Coronary artery (tissue), 2 donors: Measurements from ENCODE around the gene G2E3.
"Not testable (repeated sequence)": the region's sequence is repeated elsewhere in the genome, so short reads cannot be mapped to it uniquely, and the experiment has no call there.

Source experiments
- DNase-seq: peaks from one replicate; pipeline ENCODE4 v3.0.0-alpha.2; 2017; ENCODE audit warnings: low spot score
- H3K27ac ChIP-seq, 2 donors: fragments of 200-600 bp; sonication (generic); one replicate each; pipeline ENCODE4 v1.5.1; 2016 to 2019
- H3K4me3 ChIP-seq: fragments of 200-600 bp; sonication (generic); 2 replicates; pipeline ENCODE4 v1.5.1; 2016; ENCODE audit warnings: mild to moderate bottlenecking, moderate library complexity
- CTCF ChIP-seq: fragments of 200-600 bp; sonication (generic); IDR thresholded peaks from one replicate; pipeline ENCODE4 v1.5.1; 2019; ENCODE audit warnings: antibody characterized with exemption

G2E3 gene

DNA sequence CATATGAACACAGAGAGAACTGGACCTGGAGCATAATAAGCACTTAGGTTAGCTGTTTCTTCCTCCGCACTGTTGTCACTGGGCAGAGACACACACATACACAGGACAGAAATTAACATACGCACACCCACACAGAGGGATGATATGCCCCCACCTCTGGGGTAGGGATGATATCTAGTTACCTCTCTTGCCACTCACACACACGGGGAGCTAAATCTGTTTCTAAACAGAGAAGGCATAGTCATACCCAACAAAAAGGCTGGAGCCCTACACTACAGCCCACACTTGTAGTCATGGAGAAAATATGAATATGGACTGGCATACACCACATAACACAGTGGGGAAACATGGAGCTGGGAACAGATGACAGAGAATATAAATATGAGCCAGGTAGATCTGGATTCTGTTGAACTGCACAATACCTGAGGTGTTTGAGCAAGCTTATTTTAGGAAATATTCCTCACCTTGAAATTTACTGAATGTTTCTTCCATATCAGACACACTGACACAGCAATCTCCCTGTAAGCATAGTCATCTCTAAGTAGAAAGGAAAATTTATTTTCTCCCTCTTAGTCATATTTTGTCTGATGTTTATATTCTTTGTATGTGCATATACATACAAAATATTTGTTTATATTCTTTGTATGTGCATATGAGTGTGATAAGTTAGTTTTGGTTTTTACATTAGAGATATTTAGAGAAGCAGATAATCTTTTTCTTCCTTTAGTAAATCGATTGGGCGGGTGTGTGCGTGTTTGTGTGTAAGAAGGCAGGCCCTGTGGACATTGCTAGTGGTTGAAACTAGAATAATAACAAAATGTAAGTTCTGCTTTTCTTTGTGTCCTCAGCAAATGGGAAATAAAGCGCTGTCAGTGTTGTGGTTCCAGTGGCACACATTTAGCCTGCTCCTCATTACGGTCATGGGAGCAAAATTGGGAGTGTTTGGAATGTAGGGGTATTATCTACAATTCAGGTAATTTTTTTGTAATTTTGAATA is 42.3 kb downstream of the G2E3 start:
- TF ChIP-seq CTCF: no peak
- no peak for DNase-seq
- H3K4me3 ChIP-seq: no peak overlapping the region
- H3K27ac ChIP-seq: no peak overlapping the region

- TF ChIP-seq CTCF: no peak
- Histone ChIP-seq H3K27ac (no peak overlapping the region), H3K4me3 (no peak overlapping the region)
- no peak for DNase-seq
These were observed 44.4 kb downstream of the G2E3 start for GRCh38 chr14:30603402-30603801.

GRCh38 chr14:30604696-30605095 is 45.7 kb downstream of the G2E3 start:
- H3K4me3 ChIP-seq, H3K27ac ChIP-seq, DNase-seq: not testable (repeated sequence)

DNA sequence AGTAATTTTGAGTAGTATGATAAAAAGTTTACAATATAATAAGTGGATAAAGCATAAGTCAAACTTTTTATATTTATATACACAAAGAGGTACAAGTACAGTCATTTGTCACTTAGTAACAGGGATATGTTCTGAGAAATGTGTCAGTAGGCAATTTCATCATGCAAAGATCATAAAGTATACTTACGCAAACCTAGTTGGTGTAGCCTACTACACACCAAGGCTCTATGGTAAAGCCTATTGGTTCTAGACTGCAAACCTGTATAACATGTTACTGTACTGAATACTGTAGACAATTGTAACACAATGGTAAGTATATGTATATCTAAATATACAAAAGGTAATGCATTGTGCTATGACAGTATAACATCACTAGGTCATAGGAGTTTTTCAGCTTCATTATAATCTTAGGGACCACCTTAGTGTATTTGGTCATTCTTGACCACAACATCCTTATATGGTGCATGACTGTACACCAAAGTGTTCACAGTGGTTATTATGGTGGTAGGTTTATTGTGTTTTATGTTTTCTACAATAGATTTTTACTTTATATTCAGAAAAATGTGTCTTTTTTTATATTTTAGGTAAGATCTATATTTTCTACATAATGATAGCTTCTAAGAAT is 48.3 kb downstream of the G2E3 start:
- DNase-seq: no peak
- no peak for TF ChIP-seq CTCF
- no peak overlapping the region for H3K4me3 ChIP-seq
- no peak overlapping the region for H3K27ac ChIP-seq

- Histone ChIP-seq H3K27ac (no peak overlapping the region), H3K4me3 (no peak overlapping the region)
- no peak for DNase-seq
- no peak for TF ChIP-seq CTCF
These were observed 49.6 kb downstream of the G2E3 start for GRCh38 chr14:30608533-30609006.

DNA sequence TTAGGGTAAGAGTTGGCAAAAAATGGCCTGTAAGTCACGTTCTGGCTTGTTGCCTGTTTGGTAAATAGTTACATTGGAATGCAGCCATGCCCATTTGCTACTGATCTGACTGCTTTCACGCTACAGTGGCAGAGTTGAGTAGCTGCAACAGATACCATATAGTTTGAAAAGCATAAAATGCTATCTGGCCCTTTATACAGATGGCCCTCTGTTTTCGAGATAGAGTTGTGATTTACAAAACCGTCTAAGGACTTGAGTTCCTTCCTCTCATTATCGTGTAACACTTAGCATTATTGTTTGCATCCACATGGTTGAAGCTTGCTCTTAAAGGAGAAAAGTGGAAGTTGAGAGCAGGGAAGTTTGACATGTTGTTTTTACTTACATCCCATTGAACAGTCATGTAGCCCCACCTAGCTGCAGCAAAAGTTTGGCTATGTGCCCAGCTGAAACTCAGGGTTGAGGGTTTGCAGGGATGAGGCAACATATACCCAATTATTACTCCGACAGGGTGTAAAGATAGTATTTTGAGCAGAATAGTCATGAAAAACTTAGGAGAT is 51.9 kb downstream of the G2E3 start:
- Histone ChIP-seq H3K27ac (no peak overlapping the region), H3K4me3 (no peak overlapping the region)
- no peak for DNase-seq

More for the DNA sequence above, 51.9 kb downstream of the G2E3 start:
- no peak for TF ChIP-seq CTCF
